HEK293 (cell line): ENCODE results near the gene TIAL1.
A peak's percentile ranks its signal among the peaks of the same experiment; 100 is the strongest.

Experiments used
- CTCF ChIA-PET: fragments of 350-600 bp; formaldehyde crosslinking; extraction: SDS; loops from one replicate; lab custom pipeline; 2021; ENCODE audit warnings: antibody characterized with exemption; lab: Yijun Ruan, JAX
- POLR2A ChIA-PET: fragments of 300-600 bp; formaldehyde crosslinking; extraction: SDS; loops from one replicate; lab custom pipeline; 2020; ENCODE audit warnings: antibody characterized with exemption, inconsistent platforms; lab: Yijun Ruan, JAX
- H3K27ac ChIP-seq: fragments of 200-500 bp; sonication (Bioruptor generic); 2 replicates; pipeline ENCODE4 v1.5.1; 2014; ENCODE audit warnings: low read depth, low read length, control low read depth, inconsistent platforms; ENCODE audit errors: extremely low read depth
- H3K36me3 ChIP-seq, 2 experiments: fragments of 200-500 bp in 1 of 2; sonication (Bioruptor generic) in 1 of 2; 1 replicate in 1 of 2; 2 replicates in 1 of 2; pipeline ENCODE4 v1.5.1; 2014 to 2017; ENCODE audit warnings: inconsistent platforms in 2 of 2, low read length in 2 of 2; ENCODE audit not compliant: control insufficient read depth in 2 of 2, insufficient read depth in 1 of 2
- H3K4me1 ChIP-seq: fragments of 200-500 bp; sonication (Bioruptor generic); 2 replicates; pipeline ENCODE4 v1.5.1; 2014; ENCODE audit warnings: mild to moderate bottlenecking, low read length, inconsistent platforms; ENCODE audit not compliant: control insufficient read depth, insufficient read depth
- H3K4me3 ChIP-seq: 2 replicates; pipeline ENCODE4 v1.5.1; 2011; ENCODE audit warnings: low read depth, mild to moderate bottlenecking, control low read depth, low read length, moderate library complexity
- H3K9me3 ChIP-seq: fragments of 200-500 bp; sonication (Bioruptor generic); 2 replicates; pipeline ENCODE4 v1.5.1; 2014; ENCODE audit warnings: low read depth, low read length, inconsistent platforms; ENCODE audit not compliant: control insufficient read depth, insufficient read depth
- GLIS1 ChIP-seq: fragments of 450-650 bp; formaldehyde crosslinking; IDR thresholded peaks from 2 replicates; pipeline ENCODE4 v1.5.1; 2016; ENCODE audit warnings: missing biosample characterization, missing genetic modification characterization
- MYNN ChIP-seq: fragments of 450-650 bp; formaldehyde crosslinking; IDR thresholded peaks from 2 replicates; pipeline ENCODE4 v1.5.1; 2016; ENCODE audit warnings: missing biosample characterization, missing genetic modification characterization, borderline replicate concordance
- ZBTB7A ChIP-seq: fragments of 450-650 bp; formaldehyde crosslinking; IDR thresholded peaks from 2 replicates; pipeline ENCODE4 v1.5.1; 2016; ENCODE audit warnings: low read depth, missing biosample characterization, missing genetic modification characterization
- ZFHX2 ChIP-seq: fragments of 450-650 bp; formaldehyde crosslinking; conservative IDR thresholded peaks from 2 replicates; pipeline ENCODE4 v1.5.1; 2016; ENCODE audit warnings: missing biosample characterization, missing genetic modification characterization
- ZNF121 ChIP-seq: fragments of 450-650 bp; formaldehyde crosslinking; IDR thresholded peaks from 2 replicates; pipeline ENCODE4 v1.5.1; 2016; ENCODE audit warnings: missing biosample characterization, missing genetic modification characterization
- ZNF133 ChIP-seq: fragments of 450-650 bp; formaldehyde crosslinking; IDR thresholded peaks from 2 replicates; pipeline ENCODE4 v1.5.1; 2016; ENCODE audit warnings: missing biosample characterization, missing genetic modification characterization
- ZNF404 ChIP-seq: fragments of 450-650 bp; formaldehyde crosslinking; IDR thresholded peaks from 2 replicates; pipeline ENCODE4 v1.5.1; 2017; ENCODE audit warnings: missing biosample characterization, missing genetic modification characterization
- ZNF596 ChIP-seq: fragments of 450-650 bp; IDR thresholded peaks from 2 replicates; pipeline ENCODE4 v1.5.0; 2018; ENCODE audit warnings: missing biosample characterization, mild to moderate bottlenecking, missing genetic modification characterization, moderate library complexity
- ZSCAN18 ChIP-seq: fragments of 450-650 bp; formaldehyde crosslinking; IDR thresholded peaks from 2 replicates; pipeline ENCODE4 v1.5.1; 2016; ENCODE audit warnings: missing biosample characterization, missing genetic modification characterization
- ZXDB ChIP-seq: fragments of 450-650 bp; formaldehyde crosslinking; IDR thresholded peaks from 2 replicates; pipeline ENCODE4 v1.5.1; 2016; ENCODE audit warnings: missing biosample characterization, missing genetic modification characterization
- TF ChIP-seq, protein P1 (sequence below): fragments of 450-650 bp; formaldehyde crosslinking; IDR thresholded peaks from 2 replicates; pipeline ENCODE4 v1.5.1; 2016; ENCODE audit warnings: missing biosample characterization, missing genetic modification characterization
- TF ChIP-seq, protein P2 (sequence below): fragments of 450-650 bp; formaldehyde crosslinking; IDR thresholded peaks from 2 replicates; pipeline ENCODE4 v1.5.1; 2017; ENCODE audit warnings: missing biosample characterization, mild to moderate bottlenecking, missing genetic modification characterization, moderate library complexity
- TF ChIP-seq, protein P3 (sequence below): fragments of 450-650 bp; formaldehyde crosslinking; IDR thresholded peaks from 2 replicates; pipeline ENCODE4 v1.5.1; 2016; ENCODE audit warnings: missing biosample characterization, missing genetic modification characterization

The TIAL1 gene

GRCh38 chr10:119633538-119634218 lies 36.9 kb upstream of the TIAL1 start (continued):
- TF ChIP-seq, protein P1, sequence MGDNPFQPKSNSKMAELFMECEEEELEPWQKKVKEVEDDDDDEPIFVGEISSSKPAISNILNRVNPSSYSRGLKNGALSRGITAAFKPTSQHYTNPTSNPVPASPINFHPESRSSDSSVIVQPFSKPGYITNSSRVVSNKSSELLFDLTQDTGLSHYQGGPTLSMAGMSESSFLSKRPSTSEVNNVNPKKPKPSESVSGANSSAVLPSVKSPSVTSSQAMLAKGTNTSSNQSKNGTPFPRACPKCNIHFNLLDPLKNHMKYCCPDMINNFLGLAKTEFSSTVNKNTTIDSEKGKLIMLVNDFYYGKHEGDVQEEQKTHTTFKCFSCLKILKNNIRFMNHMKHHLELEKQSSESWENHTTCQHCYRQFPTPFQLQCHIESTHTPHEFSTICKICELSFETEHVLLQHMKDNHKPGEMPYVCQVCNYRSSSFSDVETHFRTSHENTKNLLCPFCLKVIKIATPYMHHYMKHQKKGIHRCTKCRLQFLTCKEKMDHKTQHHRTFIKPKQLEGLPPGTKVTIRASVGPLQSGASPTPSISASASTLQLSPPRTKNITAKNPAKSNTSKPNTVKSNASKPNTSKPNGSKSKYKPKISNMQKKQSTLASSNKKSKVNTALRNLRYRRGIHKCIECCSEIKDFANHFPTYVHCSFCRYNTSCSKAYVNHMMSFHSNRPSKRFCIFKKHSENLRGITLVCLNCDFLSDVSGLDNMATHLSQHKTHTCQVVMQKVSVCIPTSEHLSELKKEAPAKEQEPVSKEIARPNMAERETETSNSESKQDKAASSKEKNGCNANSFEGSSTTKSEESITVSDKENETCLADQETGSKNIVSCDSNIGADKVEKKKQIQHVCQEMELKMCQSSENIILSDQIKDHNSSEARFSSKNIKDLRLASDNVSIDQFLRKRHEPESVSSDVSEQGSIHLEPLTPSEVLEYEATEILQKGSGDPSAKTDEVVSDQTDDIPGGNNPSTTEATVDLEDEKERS = no peak
- TF ChIP-seq GLIS1 (tag by site-specific recombination) (no peak), ZFHX2 (tag by site-specific recombination) (no peak), ZSCAN18 (no peak)
- TF ChIP-seq, protein P2, sequence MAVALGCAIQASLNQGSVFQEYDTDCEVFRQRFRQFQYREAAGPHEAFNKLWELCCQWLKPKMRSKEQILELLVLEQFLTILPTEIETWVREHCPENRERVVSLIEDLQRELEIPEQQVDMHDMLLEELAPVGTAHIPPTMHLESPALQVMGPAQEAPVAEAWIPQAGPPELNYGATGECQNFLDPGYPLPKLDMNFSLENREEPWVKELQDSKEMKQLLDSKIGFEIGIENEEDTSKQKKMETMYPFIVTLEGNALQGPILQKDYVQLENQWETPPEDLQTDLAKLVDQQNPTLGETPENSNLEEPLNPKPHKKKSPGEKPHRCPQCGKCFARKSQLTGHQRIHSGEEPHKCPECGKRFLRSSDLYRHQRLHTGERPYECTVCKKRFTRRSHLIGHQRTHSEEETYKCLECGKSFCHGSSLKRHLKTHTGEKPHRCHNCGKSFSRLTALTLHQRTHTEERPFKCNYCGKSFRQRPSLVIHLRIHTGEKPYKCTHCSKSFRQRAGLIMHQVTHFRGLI = no peak

DNA sequence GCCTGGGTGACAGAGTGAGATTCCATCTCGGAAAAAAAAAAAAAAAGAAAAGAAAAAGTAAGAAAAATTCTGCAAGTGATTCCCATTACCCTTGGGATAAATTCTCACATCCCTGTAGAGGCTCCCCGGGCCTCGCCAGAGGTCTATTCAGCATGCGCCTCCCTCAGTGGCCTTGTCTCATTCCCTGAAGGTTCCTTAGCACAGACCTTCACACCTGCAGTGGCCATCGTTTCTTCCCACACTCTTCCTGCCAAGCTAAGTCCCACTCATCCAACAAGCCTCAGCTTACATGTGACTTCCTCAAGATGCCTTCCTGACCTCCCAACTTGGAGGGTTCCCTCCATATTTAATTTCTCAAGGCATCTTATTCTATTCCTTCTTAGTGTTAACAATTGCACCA lies 33.5 kb upstream of the TIAL1 start:
- H3K27ac ChIP-seq = no peak overlapping the region
- POLR2A ChIA-PET = no interaction called here
- no peaks in the 10 kb centered on the region for H3K36me3 ChIP-seq
- no peaks in the 10 kb centered on the region for H3K4me1 ChIP-seq
- TF ChIP-seq, protein P3, sequence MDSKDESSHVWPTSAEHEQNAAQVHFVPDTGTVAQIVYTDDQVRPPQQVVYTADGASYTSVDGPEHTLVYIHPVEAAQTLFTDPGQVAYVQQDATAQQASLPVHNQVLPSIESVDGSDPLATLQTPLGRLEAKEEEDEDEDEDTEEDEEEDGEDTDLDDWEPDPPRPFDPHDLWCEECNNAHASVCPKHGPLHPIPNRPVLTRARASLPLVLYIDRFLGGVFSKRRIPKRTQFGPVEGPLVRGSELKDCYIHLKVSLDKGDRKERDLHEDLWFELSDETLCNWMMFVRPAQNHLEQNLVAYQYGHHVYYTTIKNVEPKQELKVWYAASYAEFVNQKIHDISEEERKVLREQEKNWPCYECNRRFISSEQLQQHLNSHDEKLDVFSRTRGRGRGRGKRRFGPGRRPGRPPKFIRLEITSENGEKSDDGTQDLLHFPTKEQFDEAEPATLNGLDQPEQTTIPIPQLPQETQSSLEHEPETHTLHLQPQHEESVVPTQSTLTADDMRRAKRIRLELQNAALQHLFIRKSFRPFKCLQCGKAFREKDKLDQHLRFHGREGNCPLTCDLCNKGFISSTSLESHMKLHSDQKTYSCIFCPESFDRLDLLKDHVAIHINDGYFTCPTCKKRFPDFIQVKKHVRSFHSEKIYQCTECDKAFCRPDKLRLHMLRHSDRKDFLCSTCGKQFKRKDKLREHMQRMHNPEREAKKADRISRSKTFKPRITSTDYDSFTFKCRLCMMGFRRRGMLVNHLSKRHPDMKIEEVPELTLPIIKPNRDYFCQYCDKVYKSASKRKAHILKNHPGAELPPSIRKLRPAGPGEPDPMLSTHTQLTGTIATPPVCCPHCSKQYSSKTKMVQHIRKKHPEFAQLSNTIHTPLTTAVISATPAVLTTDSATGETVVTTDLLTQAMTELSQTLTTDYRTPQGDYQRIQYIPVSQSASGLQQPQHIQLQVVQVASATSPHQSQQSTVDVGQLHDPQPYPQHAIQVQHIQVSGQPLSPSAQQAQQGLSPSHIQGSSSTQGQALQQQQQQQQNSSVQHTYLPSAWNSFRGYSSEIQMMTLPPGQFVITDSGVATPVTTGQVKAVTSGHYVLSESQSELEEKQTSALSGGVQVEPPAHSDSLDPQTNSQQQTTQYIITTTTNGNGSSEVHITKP (tag by site-specific recombination) = 0 out of 2 replicates have a peak, but pooled peaks have one; percentile 28
- TF ChIP-seq ZBTB7A (tag by site-specific recombination) (no peak), ZXDB (no peak), ZNF133 (no peak), MYNN (no peak), ZNF404 (tag by site-specific recombination) (no peak)
- CTCF ChIA-PET = interaction anchor here (0.6 kb wide), 1 partner anchor 22 kb away, joined by 3 read pairs; no protein-coding TSS in a partner anchor
- H3K4me3 ChIP-seq = no peak overlapping the region
- no peaks in the 10 kb centered on the region for H3K9me3 ChIP-seq

DNA sequence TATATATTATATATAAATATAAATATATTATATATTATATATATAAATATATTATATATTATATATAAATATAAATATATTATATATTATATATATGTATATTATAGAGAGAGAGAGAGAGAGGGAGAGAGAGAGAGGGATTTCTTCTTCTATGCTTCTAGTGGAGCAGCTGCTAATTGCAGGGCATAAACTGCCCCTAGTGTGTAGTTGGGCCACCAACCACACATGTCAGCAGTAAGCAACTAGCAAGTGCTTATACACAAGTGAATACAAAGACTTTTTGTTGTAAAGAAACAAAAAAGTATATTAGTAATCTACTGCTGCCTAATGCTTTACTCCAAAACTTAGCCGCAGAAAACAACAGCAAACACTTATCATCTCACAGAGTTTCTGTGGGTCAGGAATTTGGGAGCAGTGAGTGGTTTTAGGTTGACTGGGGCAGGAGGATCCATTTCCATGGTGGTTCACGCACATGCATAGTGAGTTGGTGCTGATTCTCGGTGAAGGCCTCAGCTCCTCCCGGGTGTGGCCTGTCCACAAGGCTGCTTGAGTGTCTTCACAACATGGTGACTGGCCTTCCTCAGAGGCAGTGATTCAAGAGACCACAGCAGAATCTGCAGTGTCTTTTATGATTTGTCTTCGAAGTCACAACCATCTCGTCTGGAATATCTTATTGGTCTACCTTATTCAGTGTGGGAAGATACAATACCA lies 29.0 kb upstream of the TIAL1 start:
- CTCF ChIA-PET = interaction anchor here (1.0 kb wide), 1 partner anchor 17 kb away, joined by 3 read pairs; no protein-coding TSS in a partner anchor
- H3K4me1 ChIP-seq = no peaks in the 10 kb centered on the region
- no peak overlapping the region for H3K27ac ChIP-seq
- POLR2A ChIA-PET = no interaction called here
- TF ChIP-seq ZNF596 (tag by site-specific recombination) (peak; percentile 45; the same call in 1 of the 2 replicates), ZNF121 (tag by site-specific recombination) (no peak)
- no peak overlapping the region for H3K4me3 ChIP-seq
- H3K9me3 ChIP-seq = no peaks in the 10 kb centered on the region
- H3K36me3 ChIP-seq = no peaks in the 10 kb centered on the region
